ENCODE data around the gene STON2.

The STON2 gene

DNA sequence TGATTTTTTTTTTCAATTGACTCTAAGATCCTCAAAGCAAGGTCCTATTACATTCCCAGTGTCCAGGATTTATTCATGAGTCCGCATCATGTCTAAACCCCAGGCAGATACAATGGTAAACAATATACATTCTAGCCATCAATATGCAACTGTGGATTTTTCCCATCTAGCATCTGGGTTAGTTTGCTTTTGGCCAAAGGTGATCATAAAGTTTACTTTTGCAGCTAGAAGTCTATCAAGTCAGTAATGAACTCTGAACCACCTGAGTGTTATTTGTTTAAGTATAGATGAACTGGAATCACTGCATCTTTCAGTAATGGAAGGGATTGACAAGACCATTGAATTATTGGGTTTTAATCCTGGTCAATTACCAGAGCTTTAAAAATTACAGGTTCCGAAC, 80.8 kb downstream of the STON2 start:
- no peaks in the 10 kb centered on the region for H3K27me3 Mint-ChIP-seq (ENCODE audit: low read depth)
- no peaks in the 10 kb centered on the region for H3K36me3 Mint-ChIP-seq (ENCODE audit: low read depth)
- no peaks in the 10 kb centered on the region for H3K9me3 Mint-ChIP-seq
- H3K4me3 Mint-ChIP-seq: no peak overlapping the region
- H3K4me1 Mint-ChIP-seq (ENCODE audit: low read depth): no peaks in the 10 kb centered on the region
- H3K27ac Mint-ChIP-seq: no peak overlapping the region

DNA sequence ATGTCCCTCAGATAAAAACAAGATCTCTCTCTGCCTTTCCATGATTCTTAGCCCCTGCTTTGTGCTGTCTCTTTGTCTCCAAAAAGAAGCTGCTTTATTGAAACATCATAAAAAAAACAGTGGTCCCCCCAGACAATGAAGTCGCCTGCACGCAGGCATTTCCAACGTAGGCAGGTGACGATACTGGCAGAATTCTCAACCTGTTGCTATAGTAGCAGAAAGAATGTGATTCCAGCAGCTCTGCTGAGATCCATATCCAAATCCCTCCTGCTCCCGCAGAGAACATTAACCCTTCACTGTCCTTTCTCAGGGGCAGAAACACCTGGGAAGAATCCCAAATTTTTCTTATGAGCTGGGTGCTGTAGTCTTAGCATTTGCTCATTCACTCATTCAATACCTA, 84.8 kb downstream of the STON2 start:
- peaks cover 14% of the 10 kb centered on the region for H3K27me3 Mint-ChIP-seq (ENCODE audit: low read depth)
- H3K9me3 Mint-ChIP-seq: no peaks in the 10 kb centered on the region
- H3K4me3 Mint-ChIP-seq: no peak overlapping the region
- no peaks in the 10 kb centered on the region for H3K36me3 Mint-ChIP-seq (ENCODE audit: low read depth)
- H3K4me1 Mint-ChIP-seq (ENCODE audit: low read depth): no peaks in the 10 kb centered on the region
- no peak overlapping the region for H3K27ac Mint-ChIP-seq

DNA sequence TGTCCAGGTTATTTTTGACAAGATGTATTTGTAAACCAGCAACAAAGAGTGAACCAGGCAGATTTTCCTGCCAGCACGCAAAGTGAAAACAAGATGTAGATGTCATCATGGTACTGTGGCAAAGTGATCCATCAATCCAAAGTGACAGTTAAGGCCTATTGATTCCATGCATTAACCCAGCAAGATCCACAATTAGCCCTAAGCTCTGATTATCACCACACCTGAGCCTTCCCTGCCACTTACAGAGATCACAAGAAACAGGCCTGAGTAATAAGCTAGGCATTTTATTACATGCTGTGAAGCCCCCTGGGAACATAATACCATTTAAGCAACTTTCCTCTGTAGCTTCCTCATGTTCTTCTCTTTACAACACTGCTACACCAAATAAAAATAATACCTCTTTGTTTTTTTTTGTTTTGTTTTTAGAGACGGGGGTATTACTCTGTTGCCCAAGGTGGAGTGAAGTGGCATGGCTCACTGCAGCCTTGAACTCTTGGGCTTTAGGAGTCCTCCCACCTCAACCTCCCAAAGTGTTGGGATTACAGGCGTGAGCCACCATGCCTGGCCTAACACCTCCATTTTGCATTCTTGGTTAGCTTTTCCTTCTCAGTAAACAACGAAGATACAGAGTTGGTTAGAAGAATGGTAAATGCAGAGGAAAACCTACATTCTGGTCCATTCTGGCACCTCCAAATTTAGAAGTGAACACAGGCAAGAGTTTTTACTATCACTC, 85.5 kb downstream of the STON2 start:
- no peak overlapping the region for H3K27ac Mint-ChIP-seq
- no peaks in the 10 kb centered on the region for H3K36me3 Mint-ChIP-seq (ENCODE audit: low read depth)
- H3K9me3 Mint-ChIP-seq: no peaks in the 10 kb centered on the region
- H3K27me3 Mint-ChIP-seq (ENCODE audit: low read depth): peaks cover 14% of the 10 kb centered on the region
- no peaks in the 10 kb centered on the region for H3K4me1 Mint-ChIP-seq (ENCODE audit: low read depth)
- no peak overlapping the region for H3K4me3 Mint-ChIP-seq

DNA sequence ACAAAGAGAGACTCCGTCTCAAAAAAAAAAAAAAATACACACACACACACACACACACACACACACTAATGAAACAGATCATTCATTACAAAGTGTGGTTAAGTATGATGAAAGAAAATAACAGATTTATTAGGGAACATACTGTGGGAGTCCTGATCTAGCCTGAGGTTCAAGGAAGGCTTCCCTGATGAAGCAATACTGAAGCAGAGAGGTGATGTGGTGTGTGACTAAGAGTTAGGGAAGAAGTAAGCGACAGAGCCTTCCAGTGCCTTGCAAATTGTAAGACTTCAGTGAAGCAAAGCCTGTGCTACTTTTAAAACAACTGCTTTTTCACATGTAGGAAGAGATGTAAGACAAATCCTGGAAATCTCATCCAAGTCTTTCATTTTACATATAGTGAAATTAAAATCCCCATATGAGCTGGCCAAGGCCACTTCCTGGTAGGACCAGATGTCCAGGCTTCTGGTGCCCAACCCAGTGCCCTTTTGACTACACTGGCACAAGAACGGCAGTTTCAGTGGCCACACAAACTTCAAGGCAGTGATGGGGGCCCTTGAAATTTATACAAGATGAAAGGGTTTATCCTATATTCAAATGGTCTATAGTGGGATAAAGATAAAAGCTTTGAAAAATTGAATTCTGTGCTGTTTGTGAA, 86.2 kb downstream of the STON2 start:
- no peak overlapping the region for H3K27ac Mint-ChIP-seq
- H3K4me3 Mint-ChIP-seq: no peak overlapping the region
- H3K4me1 Mint-ChIP-seq (ENCODE audit: low read depth): no peaks in the 10 kb centered on the region
- no peaks in the 10 kb centered on the region for H3K9me3 Mint-ChIP-seq
- no peaks in the 10 kb centered on the region for H3K36me3 Mint-ChIP-seq (ENCODE audit: low read depth)
- H3K27me3 Mint-ChIP-seq (ENCODE audit: low read depth): peaks cover 14% of the 10 kb centered on the region

DNA sequence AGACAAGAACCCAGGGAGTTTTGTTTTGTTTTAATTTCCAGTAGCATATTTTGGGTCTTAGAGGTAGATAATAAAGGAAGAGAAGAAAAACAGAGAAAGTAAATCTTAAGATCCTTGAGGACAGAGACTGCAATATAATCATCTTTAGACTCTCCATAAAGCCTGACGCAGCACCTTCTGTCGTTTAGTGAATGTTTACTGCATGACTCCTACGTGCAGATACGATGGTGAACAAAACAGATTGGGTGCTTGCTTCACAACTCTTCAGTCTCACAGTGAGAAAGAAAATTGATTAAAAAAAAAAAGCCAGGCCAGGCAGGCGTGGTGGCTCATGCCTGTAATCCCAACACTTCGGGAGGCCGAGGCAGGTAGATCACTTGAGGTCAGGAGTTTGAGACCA, 86.9 kb downstream of the STON2 start:
- Mint-ChIP-seq H3K27ac (no peak overlapping the region), H3K36me3 (ENCODE audit: low read depth) (no peaks in the 10 kb centered on the region), H3K27me3 (ENCODE audit: low read depth) (peaks cover 14% of the 10 kb centered on the region), H3K4me3 (no peak overlapping the region), H3K9me3 (no peaks in the 10 kb centered on the region), H3K4me1 (ENCODE audit: low read depth) (no peaks in the 10 kb centered on the region)

DNA sequence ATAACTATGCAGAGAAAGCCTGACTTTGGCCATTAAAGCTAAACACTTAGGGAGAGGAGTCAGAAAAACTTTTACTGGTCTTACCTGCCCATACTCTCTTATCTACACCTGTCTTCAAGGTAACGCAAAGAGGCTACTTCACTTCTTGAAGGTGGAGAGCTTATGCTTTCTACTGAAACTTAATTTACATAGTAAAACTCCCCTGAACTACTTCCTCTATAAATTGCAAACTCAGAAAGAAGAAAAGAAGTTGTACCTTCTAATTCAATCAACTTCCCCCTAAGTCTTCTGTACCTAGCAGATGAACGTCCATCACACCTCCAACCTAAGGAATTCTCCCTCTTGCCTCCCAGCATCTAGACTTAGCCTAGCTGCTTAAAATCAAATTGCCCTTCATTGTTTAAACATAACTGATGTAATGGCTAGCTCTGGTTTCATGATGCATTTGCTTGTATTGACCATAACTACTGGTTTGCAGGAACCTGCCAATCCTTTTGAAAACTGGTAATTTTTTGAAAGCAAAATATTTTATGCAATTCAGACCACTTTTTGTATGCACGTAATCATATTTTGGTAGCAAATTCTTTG, 87.7 kb downstream of the STON2 start:
- Mint-ChIP-seq H3K9me3 (no peaks in the 10 kb centered on the region), H3K27ac (no peak overlapping the region), H3K36me3 (ENCODE audit: low read depth) (no peaks in the 10 kb centered on the region), H3K27me3 (ENCODE audit: low read depth) (peaks cover 14% of the 10 kb centered on the region), H3K4me3 (no peak overlapping the region), H3K4me1 (ENCODE audit: low read depth) (no peaks in the 10 kb centered on the region)

DNA sequence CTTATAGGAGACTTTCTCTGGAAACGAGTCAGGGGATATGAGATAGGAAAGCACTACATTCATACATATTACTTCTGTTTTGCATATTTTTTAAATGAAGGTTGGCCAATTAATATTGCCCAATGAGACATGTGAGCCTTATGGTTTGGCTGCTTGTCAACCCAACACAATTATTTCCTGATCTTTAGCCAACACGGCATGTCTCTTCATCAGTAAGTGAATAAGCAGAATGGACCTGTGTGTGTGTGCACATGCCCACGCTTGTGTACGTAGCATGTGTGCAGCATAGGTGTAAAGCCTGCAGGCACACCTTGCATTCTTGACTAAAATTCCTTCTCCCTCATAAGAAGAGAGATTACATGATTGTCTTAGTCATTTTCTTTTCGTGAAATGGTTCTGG, 88.3 kb downstream of the STON2 start:
- peaks cover 14% of the 10 kb centered on the region for H3K27me3 Mint-ChIP-seq (ENCODE audit: low read depth)
- H3K9me3 Mint-ChIP-seq: no peaks in the 10 kb centered on the region
- no peak overlapping the region for H3K4me3 Mint-ChIP-seq
- H3K4me1 Mint-ChIP-seq (ENCODE audit: low read depth): no peaks in the 10 kb centered on the region
- H3K36me3 Mint-ChIP-seq (ENCODE audit: low read depth): no peaks in the 10 kb centered on the region
- H3K27ac Mint-ChIP-seq: no peak overlapping the region

DNA sequence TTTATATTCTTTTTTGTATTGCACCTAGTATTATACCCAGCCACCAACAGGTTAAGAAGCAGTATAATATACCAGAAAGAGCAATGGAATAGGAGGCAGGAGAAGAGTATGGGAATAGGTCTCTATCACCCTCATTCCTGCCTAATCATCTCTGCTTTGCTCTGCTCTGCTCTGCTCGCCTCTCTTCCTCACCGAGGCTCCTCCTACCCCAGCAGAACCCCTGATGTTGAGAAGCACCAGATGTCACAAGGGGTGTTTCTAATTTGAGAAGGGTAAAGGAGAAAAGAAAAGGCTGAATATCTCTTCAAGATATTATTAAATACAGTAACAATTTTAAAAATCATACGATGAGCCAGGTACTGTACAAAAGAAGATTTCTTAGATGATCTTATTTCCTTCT, 89.0 kb downstream of the STON2 start:
- Mint-ChIP-seq H3K36me3 (ENCODE audit: low read depth) (no peaks in the 10 kb centered on the region), H3K4me3 (no peak overlapping the region), H3K4me1 (ENCODE audit: low read depth) (no peaks in the 10 kb centered on the region), H3K27ac (no peak overlapping the region), H3K9me3 (no peaks in the 10 kb centered on the region), H3K27me3 (ENCODE audit: low read depth) (peaks cover 14% of the 10 kb centered on the region)

DNA sequence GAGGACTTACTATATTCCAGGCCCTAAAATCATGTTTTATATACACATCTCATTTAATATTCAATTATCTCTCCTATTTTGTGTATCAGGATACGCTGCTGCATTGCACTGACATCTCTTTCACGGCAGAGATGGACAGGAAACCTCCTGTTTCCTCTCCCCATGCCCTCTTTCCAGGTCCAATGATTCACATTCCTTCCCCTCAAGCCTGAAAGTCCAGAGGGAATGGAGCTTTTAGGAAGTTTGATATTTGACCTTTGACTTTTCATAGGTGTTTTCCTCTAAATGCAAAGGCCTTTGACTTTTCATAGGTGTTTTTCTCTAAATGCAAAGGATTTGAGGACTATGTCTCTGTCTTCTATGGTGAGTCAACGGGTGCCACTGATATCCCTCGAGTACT, 89.5 kb downstream of the STON2 start:
- Mint-ChIP-seq H3K4me3 (no peak overlapping the region), H3K36me3 (ENCODE audit: low read depth) (no peaks in the 10 kb centered on the region), H3K27me3 (ENCODE audit: low read depth) (peaks cover 14% of the 10 kb centered on the region), H3K4me1 (ENCODE audit: low read depth) (no peaks in the 10 kb centered on the region), H3K9me3 (no peaks in the 10 kb centered on the region), H3K27ac (no peak overlapping the region)

DNA sequence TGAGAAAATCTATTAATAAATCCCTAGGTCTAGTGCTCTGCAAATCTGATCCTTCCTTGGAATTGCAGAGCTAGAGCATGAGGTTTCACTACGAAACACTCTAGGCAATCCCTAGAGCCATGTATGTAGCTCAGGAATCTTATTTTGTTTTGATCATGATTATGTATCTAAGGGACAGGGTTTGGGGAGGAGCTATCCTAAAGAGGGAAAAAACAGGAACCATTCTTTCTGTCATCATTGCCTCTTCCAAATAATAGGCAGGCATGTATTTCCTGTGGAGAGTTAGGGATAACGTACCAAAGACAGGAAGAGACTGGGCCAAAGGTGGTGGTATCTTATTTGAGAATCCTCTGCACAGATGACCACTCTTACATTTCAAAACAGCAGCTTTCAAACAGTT, 90.6 kb downstream of the STON2 start:
- no peaks in the 10 kb centered on the region for H3K9me3 Mint-ChIP-seq
- no peak overlapping the region for H3K27ac Mint-ChIP-seq
- no peak overlapping the region for H3K4me3 Mint-ChIP-seq
- H3K27me3 Mint-ChIP-seq (ENCODE audit: low read depth): peaks cover 14% of the 10 kb centered on the region
- no peaks in the 10 kb centered on the region for H3K4me1 Mint-ChIP-seq (ENCODE audit: low read depth)
- no peaks in the 10 kb centered on the region for H3K36me3 Mint-ChIP-seq (ENCODE audit: low read depth)

DNA sequence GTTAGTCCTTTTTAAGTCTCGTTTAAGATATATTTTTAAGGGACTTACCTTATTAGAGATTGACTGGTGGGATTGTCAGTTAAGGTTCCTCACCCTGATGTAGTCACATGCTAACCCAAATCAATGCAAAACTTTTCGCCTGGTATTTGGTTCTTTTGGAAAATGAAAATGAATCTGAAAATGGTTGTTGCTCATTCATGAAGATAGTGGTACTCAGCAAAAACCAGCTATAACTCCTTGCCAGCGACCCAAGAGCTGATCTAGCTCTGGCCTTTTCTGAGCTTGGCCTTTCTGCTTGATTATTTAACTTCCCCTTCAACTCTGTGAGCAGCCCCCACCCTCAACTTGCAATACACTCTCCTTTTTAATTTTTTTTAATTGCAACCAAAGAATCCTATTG, 94.4 kb downstream of the STON2 start:
- Mint-ChIP-seq H3K4me1 (ENCODE audit: low read depth) (peaks cover 11% of the 10 kb centered on the region), H3K9me3 (no peaks in the 10 kb centered on the region), H3K36me3 (ENCODE audit: low read depth) (no peaks in the 10 kb centered on the region), H3K4me3 (no peak overlapping the region), H3K27me3 (ENCODE audit: low read depth) (no peaks in the 10 kb centered on the region), H3K27ac (no peak overlapping the region)

DNA sequence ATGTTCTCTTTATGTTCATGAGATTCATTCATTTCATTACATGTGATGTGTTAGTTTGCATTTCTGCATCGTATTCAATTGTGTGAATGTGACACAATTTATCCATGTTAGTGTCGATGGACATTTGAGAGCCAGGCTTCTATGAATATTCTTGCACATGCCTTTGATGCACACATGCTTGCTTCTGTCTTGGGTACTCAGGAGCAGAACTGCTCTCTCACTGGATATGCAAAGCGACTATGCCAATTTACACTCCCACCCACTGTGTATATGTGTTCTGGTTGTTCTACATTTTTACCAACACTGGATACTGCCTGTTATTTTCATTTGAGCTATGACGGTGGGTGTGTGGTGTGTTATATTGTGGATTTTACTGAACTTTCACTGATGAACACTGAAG, 95.1 kb downstream of the STON2 start:
- Mint-ChIP-seq H3K27me3 (ENCODE audit: low read depth) (no peaks in the 10 kb centered on the region), H3K4me3 (no peak overlapping the region), H3K36me3 (ENCODE audit: low read depth) (no peaks in the 10 kb centered on the region)

DNA sequence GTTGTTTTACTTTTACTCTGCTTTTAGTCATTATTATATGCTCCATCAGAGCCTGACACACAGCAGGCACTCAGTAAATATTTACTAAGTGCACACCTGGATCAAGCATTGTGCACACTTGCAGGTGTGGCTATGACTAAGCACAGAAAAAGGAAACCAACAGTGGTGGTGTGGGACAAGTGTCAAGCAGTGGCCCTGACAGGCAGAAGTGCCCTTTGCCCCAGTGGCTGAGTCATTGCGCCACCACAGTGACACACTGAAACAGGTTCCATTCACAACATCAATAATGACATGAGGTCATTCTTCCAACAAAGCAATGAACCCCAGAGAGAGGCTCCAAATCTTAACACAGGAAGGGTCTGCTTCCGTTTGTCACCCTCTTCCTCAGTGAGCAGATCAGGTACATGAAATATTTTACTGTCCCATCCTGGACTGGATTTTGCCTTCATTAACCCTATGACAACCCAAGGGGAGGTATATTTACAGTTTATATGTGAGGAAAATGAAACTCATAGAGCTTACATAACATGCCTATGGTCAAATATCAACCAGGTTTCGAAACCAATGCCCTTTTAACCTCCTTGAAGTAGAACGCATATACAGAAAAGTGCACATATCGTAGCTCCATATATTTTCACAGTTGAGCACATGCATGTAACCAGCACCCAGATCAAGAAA, 96.7 kb downstream of the STON2 start:
- Mint-ChIP-seq H3K9me3 (no peaks in the 10 kb centered on the region), H3K4me1 (ENCODE audit: low read depth) (peaks cover 11% of the 10 kb centered on the region), H3K36me3 (ENCODE audit: low read depth) (no peaks in the 10 kb centered on the region), H3K27ac (no peak overlapping the region), H3K27me3 (ENCODE audit: low read depth) (no peaks in the 10 kb centered on the region), H3K4me3 (no peak overlapping the region)

More for the DNA sequence above, 95.1 kb downstream of the STON2 start:
- Mint-ChIP-seq H3K9me3 (no peaks in the 10 kb centered on the region), H3K27ac (no peak overlapping the region), H3K4me1 (ENCODE audit: low read depth) (peaks cover 11% of the 10 kb centered on the region)

DNA sequence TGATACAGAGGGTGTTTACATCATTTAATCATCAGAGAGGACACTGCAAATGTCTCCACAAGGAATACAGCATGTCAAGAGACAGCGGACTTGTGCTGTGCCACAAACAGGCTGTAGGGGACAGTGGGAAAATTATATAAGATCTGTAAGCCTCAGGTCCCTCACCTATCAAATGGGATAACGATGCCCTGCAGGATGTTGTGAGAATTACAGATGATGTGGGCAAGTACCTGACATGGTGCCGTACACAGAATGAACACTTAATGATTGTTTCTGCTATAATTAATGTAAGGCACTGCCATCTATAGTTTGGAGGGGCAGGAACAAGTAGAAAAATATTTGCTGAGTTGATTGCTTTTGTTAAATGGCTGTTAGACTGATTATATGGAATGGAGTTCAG, 97.5 kb downstream of the STON2 start:
- Mint-ChIP-seq H3K9me3 (no peaks in the 10 kb centered on the region), H3K36me3 (ENCODE audit: low read depth) (no peaks in the 10 kb centered on the region), H3K4me1 (ENCODE audit: low read depth) (peaks cover 11% of the 10 kb centered on the region), H3K4me3 (no peak overlapping the region), H3K27me3 (ENCODE audit: low read depth) (no peaks in the 10 kb centered on the region), H3K27ac (no peak overlapping the region)

DNA sequence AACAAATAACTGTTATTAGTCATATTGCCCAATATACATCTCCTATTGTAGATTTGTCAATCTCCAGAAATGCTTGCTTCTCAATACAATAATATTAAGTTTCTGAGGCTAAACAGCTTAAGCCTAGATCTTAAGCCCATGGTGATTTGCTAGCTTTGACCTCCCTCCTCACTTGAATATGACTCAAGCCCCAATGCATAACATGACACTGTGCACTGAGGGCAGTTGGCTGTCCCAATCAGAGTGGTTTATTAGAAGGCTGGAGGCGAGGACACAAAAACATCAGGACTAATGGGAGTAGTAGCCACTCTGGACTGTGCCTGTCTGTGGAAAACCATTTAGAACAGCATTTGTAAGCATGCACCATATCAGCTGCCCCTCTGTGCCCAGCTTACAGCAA, 98.3 kb downstream of the STON2 start:
- Mint-ChIP-seq H3K9me3 (no peaks in the 10 kb centered on the region), H3K27me3 (ENCODE audit: low read depth) (no peaks in the 10 kb centered on the region), H3K4me3 (no peak overlapping the region), H3K27ac (no peak overlapping the region), H3K4me1 (ENCODE audit: low read depth) (peaks cover 11% of the 10 kb centered on the region), H3K36me3 (ENCODE audit: low read depth) (no peaks in the 10 kb centered on the region)
